NCI-H1436 treated with DMSO at 0.1 percent for 48 hours (cell line): ENCODE results near the gene SPRY1.
A peak's percentile ranks its signal among the peaks of the same experiment; 100 is the strongest.

Source experiments
- DNase-seq: peaks from one replicate; lab custom pipeline; 2025; lab: John Stamatoyannopoulos, UW

SPRY1 gene, protein sequence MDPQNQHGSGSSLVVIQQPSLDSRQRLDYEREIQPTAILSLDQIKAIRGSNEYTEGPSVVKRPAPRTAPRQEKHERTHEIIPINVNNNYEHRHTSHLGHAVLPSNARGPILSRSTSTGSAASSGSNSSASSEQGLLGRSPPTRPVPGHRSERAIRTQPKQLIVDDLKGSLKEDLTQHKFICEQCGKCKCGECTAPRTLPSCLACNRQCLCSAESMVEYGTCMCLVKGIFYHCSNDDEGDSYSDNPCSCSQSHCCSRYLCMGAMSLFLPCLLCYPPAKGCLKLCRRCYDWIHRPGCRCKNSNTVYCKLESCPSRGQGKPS

DNA sequence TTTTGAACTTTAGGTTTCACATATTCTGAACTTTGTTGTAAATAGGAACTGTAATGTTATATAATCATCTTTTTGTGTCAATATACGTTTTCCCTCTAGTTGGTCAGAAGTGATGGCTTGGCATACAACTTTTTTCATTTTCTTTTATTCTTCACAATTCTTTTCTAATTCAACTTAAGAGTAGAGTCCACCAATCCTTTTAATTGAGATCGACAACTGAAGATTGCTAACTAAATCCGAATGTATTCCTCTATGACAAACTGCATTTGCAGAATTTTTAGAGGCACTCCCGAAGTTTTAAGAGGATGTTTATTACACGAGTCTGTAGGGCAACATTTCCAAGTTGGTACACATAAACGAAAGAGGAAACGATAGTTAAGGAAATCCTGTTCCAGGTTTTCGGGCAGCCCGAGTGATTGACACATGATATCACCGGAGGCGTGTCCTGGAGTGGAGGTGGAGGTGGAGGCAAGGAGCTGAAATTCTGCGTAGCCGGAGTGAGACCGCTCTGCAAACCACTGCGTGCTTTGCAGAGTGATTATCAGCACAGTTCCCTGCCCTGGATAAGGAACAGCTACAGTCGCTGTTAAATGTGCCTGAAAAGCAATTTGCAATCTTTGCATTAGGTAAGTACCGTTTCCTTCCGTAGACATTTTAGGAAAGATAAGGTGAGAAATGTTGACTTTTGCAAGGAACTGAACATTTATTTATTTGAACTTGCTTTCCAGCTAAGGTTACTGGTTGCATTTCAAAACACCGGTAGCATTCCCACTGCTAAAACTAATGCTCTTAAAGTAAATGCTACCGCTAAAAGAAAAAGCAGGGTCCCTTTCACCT is at the start of gene SPRY1:
Gene SPRY1, plus strand, starts transcription at position 489 of the 837 bp plus-strand sequence. CDS start 4,797 bp downstream, outside the sequence.
- peak; percentile 73 for DNase-seq

DNA sequence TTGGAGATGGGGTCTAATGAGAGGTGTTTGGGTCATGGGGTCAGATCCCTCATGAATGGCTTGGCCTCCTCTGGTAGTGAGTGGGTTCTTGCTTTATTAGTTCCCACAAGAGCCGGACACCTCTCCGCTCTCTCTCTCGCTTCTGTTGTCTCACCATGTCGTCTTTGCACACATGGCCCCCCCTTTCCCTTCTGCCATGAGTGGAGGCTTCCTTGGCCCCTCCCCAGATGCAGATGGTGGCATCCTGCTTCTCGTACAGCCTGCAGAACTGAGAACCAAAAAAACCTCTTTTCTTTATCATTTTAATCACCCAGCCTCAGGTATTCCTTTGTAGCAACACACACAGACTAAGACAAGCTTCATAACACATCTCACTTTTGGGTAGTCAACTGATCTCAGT is 49.6 kb upstream of the SPRY1 start:
- no peak for DNase-seq

DNA sequence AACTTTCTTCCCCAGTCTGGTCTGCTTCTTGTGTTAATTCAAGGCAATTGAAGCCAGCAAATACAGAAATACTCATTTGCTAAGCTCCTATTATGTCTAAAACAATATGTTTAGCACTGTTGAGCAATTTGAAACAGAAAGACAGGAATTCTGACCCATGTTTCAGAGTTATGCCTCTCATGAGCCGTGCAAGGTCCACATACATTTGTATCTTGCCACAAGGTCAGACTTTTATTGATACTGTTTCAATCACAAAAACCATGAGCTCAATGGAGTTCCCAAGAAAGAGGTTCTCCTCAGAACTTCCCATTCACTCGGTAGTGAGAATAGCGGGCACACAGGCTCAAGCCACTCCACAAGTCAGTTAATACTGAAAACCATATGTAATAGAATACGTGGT is 47.6 kb upstream of the SPRY1 start:
- no peak for DNase-seq

DNA sequence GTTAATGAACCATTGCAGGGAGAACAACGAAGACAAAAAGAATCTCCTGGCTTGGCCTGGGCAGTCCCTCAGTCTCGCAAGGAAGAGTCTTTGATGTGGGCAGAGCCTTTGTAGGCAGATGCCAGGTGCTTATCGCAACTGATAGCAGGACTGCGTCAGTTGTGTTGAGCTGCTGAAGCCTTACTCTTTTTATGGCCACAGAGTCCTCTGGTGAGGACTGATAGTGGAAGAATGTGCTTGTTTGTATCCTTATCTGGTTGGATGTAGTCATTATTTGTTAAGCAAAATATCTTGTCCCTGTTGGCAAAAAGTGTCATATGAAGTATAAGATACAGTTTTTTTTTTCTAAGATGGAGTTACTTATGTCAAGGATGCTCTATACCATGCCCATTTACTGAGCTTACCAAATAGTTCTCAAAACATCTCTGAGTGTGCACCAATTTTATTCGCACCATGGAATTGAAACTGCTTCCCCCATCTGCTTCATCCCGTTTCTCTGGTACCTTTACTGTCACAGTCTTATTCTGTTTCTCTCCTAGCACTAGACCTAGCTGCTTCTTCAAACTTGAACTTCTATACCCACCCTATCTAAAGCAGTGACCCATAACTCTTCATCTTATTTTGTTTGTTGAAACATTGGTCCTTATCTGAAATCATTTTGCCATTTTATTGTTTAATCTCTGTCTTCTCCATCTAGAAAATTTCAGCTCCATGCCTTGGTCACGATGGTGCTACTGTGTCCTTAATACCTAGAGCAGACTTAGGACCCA is 47.0 kb upstream of the SPRY1 start:
- no peak for DNase-seq

DNA sequence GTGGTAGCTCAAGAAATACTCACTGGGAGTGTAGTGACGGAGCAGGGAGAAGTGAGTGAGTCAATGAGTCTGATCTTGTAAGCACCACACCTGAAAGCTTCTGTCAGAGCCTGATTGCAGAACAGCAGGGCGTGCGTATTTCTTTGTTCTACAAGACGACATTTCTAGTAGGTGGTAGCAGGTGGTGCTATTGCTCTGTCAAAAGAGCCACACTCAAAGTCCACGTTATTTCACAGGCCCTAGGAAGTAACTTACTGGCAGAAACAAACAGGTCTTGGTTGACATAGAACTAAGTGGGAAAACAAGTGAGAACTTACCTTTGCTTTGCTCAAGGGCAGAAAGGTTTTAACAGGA is 46.4 kb upstream of the SPRY1 start:
- no peak for DNase-seq

DNA sequence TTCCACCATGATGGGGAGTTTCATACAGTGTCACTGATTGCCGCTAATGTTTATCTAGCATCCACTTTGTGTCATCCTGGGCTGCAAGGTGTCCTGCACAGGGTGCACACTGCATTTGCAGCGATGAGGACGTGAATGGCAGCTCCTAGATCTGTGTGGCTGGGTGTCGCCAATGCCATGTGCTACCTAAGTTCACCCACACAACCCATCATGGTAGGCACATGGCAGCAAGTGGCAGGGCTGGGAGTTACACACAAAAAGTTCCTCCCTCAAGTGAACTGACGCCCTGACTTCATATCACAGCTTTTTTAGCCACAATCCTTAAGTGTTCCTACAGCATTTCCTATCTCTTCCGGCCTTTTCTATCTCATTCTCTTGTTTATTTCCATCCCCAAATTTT is 45.9 kb upstream of the SPRY1 start:
- no peak for DNase-seq

DNA sequence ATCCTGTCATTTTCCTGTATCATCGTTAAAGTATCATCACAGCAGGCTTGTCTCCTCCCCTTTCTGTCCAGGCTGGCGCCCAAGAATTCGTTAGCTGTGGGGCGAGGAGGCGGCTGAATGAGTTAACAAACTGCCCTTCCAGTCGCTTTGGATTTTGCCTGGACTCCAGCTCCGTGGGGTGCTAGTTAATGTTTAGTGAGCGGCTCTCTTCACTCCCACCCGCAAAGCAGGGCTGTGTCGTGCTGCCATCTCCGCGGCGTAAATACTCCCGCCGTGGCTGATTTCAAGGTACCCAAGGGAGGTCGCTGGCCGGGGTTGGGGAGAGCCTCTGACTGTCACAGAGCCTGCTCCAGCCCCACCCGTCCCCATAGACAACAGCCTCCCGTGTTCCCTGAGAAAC is 44.9 kb upstream of the SPRY1 start:
- no peak for DNase-seq

DNA sequence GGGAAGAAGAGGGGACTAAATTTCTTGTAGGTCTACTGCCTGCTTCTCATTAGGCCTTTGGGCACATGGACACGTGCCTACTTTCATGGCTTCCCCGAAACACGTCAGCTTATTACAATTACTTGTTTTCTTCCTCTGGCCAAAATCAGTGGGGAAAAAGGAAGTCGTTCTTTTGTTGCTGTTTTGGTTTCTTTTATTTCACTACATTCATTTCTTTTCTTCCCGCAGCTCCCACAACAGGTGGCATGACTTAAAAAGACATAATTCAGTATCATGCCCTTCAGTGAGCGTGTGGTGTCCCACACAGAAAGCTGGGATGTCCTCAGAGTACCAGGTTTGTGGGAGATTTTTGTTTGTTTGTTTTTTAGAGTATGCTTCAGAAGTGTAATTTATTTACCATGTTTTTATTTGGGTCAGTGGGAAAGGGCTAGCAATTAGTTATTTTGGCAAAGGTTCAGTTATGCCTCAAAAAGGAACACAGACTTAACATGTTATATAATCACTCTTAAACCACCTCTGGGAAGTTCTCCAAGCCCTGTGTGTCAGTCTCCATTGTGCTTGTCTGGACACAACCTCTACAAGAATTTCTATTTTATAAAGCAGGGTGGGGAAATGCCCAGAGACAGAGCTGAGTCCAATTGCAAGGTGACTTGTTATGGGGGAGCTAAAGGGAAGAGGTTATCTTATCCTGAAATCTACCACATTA is 44.2 kb upstream of the SPRY1 start:
- no peak for DNase-seq

DNA sequence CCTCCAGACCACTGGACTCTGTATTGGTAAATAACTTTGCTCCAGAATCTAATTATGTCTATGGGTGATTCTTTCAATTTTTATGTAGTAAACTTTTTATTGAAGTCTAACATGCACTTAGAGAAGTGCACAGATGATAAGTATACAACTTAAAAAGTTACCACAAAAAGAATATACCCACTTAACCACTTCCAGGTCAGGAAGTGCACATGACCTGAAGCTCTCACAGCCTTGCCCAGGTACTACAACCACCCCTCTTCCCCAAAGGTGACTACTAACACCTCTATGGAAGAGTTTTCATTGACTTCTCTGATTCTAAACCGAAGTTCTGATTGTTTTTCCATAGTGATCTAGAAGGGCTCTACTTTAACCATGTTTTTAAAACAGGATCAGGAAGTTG is 43.6 kb upstream of the SPRY1 start:
- no peak for DNase-seq

DNA sequence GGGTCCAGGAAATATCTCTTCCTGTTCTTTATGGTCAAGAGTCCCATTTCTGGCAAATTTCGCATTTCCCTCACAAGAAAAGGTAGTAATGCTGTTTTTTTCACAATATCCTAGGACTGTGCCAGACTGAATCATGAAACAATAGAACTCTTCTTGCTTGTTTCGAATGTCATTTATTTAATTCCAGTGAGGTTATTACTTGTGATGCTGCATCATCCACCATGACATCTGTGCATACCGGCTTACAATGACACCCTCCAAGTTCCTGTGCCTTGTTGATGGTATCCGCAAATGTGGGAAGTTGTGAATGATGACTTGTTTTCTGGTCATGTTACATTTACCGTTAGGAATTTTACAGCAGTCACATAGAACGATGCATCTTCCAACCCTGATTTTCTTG is 42.9 kb upstream of the SPRY1 start:
- DNase-seq: no peak

DNA sequence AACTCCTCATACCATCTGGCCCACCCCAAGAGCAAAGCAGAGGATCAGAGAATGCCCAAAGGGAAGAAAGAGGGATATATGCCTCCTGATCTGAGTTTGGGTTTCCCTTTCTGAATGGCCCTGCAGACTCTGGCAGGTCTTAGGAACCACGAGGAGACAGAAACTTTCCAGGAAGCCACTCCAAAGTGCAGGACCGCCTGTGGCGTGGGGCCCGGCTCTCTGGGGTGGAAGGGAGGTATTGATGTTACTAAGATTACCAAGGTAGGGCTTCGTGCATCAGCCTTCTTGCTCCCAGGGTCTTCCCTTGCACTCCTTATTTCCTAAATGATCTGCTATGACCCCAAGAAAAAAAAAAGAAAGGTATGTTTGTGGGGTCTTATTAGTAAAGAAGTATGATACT is 41.9 kb upstream of the SPRY1 start:
- DNase-seq: no peak

DNA sequence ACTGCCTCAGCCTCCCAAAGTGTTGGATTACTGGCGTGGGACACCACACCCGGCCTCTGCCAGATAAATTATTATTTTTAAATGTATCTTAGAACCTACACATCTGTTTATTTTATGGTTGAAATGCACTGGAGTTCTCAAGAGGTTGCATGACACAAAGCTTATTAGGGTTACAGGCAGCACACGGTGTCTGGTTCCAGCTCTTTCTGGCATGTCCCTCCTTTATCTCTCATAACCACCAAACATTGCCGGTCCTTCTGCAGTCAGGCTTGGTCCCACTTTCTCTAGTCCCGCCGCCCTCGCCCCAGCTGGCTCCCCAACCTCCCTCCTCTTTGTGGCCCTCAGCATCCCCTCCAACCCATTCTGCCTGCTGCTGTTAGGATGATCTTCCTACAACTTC is 39.7 kb upstream of the SPRY1 start:
- DNase-seq: no peak

DNA sequence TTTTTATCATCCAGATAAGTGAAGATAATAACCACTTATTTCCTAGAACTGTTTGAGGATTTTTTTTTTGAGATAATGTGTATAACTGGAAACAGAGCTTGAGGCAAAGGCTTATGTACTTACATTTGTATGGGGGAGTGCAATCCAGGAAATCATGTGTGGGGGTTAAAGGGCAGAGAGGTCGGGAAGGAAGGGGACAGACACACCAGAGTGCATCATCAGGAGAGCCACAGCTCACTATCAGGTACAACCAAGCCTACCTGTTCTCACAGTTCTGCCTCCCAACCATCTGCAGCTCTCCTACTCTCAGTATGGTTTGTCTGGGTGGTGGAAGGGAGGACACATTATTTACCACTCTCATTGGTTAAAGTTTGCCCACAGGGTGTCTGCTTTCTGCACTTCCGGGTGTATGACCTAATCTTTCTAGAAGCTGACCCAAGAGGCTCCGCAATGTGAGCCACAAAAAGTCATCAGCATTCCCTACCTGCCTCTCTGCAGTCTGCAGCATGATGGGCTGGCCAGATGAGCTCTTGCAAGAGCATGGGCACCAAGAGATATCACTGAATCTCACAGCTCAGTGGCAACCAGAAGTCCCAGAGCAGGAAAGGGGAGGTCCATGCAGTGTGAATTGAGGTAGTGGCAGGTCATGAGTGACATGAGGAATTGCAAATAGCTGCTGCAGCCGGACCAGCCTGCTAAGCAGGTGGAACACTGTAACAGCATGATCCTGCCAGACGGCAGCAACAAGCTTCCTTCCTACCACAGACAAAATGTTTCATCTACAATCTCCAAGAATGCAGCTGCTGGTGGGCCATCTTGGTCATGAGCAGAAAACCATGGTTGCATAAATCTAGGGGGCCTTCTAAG is 36.9 kb upstream of the SPRY1 start:
- DNase-seq: no peak

DNA sequence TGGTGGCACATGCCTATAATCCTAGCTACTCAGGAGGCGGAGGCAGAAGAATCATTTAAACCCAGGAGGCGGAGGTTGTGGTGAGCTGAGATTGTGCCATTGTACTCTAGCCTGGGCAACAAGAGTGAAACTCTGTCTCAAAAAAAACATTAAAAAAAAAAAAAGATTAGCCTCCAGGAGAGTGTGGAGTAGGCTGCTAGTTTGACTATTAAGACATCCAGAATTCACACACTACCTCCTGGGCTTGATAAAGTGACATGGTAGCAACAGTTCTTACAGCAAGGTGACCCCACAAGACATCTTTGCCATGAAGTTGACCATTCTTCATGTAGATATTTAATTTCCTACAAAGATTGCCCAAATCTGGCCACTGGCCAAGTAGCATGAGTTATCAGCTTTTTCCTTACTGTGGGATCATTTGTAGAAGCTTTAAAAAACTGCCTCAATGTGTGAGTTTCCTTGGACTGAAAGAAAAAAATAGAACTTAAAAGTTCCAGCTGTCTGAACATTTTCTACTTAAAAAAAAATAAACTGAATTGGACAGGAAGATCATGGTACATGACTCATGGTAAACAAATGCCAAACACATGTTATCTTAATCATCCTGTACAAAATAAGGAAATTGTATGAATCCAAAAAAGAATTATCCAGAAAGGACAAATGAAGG is 35.3 kb upstream of the SPRY1 start:
- no peak for DNase-seq

DNA sequence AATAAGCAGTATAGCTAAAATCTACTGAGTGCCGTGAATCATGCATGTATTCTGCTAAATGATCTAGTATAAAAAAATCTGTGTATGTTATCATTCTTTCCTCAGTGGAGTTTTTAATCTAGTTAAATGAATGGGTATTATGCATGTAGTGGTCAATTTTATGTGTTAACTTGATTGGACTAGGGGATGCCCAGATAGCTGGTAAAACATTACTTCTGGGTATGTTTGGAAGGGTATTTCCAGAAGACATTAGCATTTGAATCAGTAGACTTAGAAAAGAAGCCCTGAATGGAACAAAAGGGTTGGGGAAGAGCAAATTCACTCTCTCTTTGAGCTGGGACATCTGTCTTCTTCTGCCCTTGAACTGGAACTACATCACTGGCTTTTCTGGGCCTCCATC is 34.5 kb upstream of the SPRY1 start:
- no peak for DNase-seq

DNA sequence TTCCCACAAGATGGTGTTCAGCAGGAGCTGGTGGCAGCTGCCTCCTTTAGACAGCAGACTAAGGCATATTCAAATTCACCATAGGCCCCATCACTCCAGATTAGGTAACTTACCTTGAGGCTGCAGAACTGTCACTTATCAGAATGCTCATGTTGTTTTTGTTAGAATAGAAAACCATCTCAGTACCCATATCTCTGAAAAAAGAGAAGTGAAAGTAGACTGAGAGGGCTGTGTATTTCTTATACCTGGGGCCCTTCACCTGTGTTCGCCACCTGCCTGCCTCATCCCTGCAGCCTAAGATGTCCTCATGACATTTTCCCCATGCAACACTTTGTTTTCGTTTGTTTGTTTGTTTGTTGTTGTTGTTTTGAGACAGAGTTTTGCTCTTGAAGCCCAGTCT is 32.9 kb upstream of the SPRY1 start:
- no peak for DNase-seq

DNA sequence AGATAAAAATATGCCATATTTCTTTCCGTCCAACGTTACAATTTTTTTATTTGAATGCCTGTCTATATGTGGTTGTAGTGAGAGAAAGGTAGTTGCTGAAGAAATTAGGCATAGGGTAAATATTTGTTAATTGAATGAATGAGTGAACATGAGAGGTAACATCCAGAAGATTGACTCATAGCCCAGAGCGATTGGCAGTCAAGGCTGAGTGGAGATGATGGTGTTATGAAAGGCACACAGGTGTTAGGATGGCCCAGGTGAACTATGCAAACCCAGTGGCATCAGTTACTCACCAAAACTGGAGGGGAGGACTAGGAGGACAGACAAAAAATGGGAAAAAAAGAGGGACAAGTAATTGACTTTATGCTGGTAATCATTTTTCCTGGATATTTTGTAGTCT is 31.7 kb upstream of the SPRY1 start:
- no peak for DNase-seq

DNA sequence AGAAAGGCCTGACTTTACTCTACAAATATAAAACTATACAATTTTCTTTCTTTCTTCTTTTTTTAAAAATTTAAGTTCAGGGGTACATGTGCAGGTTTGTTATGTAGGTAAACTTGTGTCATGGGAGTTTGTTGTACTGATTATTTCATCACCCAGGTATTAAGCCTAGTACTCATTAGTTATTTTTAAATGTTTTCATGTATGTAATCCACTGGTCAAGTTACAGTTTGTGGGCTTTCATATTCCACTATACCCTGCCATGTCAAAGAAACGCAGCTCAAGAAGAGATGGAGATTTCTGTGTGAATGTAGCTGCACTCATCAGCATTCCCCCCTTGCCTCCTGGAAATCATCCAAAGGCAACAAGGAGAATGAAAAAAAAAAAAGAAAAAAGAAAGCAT is 31.2 kb upstream of the SPRY1 start:
- DNase-seq: no peak

DNA sequence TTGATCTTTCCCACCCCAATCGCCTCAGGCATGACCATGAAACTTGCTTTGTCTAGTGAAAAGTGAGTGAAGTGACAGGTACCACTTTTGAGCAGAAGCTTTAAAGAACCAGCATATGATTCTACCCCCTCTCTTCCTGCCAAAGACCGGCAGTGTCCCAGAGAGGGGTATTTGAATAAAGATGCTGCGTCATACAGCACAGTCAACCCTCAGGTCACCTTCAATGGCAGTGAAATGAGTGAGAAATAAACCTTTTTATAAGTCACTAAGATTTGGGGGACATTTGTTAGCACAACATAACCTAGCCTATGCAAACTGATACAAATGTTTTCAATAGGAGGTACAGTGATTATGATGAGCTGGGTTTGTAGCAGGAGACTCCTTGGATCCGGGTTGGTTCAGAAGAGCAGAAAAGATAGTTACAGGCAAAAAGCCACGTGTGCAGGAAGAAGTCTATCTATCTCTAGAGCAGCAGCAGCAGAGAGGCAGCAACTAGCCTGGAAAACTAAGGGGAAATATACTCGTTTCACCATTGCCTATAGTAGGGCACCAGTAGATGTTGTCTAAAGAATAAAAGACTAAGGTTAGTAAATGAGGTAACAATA is 30.3 kb upstream of the SPRY1 start:
- DNase-seq: no peak

DNA sequence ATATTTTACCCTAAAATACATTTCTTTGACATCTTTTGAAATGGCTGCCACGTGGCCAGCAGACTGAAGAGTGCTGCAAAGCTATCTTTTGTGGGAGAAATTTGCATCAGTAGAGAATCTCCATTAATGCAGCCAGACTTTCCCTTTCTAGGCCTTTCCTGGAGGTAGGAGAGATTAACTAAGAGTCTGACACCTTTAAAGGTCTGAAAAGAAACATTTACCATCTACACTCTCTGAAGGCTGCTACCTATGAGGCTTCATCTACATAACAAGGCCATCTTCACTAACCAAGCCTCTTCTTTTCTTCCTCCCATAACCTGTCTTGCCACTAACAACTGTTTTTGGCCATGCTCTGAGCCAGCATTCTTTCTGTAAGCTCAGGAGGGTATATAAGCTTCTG is 17.8 kb upstream of the SPRY1 start:
- DNase-seq: no peak
